H1 (cell line): ENCODE results near the gene LAD1. TPM values are rescaled to one million over a fixed set of nuclear protein-coding genes. Genes with fewer than 3 reads are reported as not detected.

Experiments used
- CTCF ChIA-PET: fragments of 300-600 bp; sonication (Branson Sonifier 250); formaldehyde crosslinking; loops from one replicate; lab custom pipeline; 2021; ENCODE audit not compliant: partially characterized antibody; lab: Charles Lee
- POLR2A ChIA-PET: fragments of 300-600 bp; sonication (Branson Sonifier 250); formaldehyde crosslinking; loops from one replicate; lab custom pipeline; 2021; ENCODE audit warnings: inconsistent platforms; ENCODE audit not compliant: partially characterized antibody; lab: Charles Lee
- DNase-seq, 2 experiments: peaks; one replicate each; pipeline versions ENCODE4 v3.0.0 to v3.0.0-alpha.2; 2010 to 2022; ENCODE audit warnings: low spot score in 2 of 2, low read depth in 1 of 2, mixed read lengths in 1 of 2
- FAIRE-seq: peaks from 2 replicates; lab custom pipeline; 2011; peaks lifted over from hg19 to GRCh38; lab: Jason Lieb, UNC
- H2AFZ ChIP-seq: 2 replicates; pipeline ENCODE4 v1.8.1; 2012; ENCODE audit warnings: low read length, inconsistent platforms
- H2AK5ac ChIP-seq: 2 replicates; pipeline ENCODE4 v1.6.1; 2013; ENCODE audit warnings: low read depth, low read length
- H2BK120ac ChIP-seq: replicated peaks from 2 replicates; pipeline ENCODE3; 2013; ENCODE audit warnings: low read depth, low read length, inconsistent platforms
- H2BK12ac ChIP-seq: 2 replicates; pipeline ENCODE4 v1.6.1; 2013; ENCODE audit warnings: low read depth, low read length
- H2BK15ac ChIP-seq: 2 replicates; pipeline ENCODE4 v1.6.1; 2013; ENCODE audit warnings: low read length
- H2BK20ac ChIP-seq: 2 replicates; pipeline ENCODE4 v1.6.1; 2013; ENCODE audit warnings: low read length
- H2BK5ac ChIP-seq: 2 replicates; pipeline ENCODE4 v1.6.1; 2013; ENCODE audit warnings: low read depth, low read length
- H3K14ac ChIP-seq: 2 replicates; pipeline ENCODE4 v1.6.1; 2013; ENCODE audit warnings: inconsistent platforms; ENCODE audit not compliant: insufficient read length
- H3K18ac ChIP-seq: 2 replicates; pipeline ENCODE4 v1.6.1; 2013; ENCODE audit warnings: low read length; ENCODE audit errors: extremely low read depth
- H3K23ac ChIP-seq: 2 replicates; pipeline ENCODE4 v1.6.1; 2013; ENCODE audit warnings: inconsistent platforms; ENCODE audit not compliant: insufficient read length
- H3K23me2 ChIP-seq: 2 replicates; pipeline ENCODE4 v1.6.1; 2013; ENCODE audit warnings: low read depth, low read length
- H3K27ac ChIP-seq: 2 replicates; pipeline ENCODE4 v1.6.1; 2011; ENCODE audit warnings: low read depth, low read length, inconsistent platforms
- H3K27me3 ChIP-seq, 4 experiments: replicated peaks in 1 of 4; 1 replicate in 1 of 4; 2 replicates in 3 of 4; pipeline versions ENCODE4 v1.6.1 to v1.8.1; 2011 to 2013; ENCODE audit warnings: low read length in 3 of 4, mild to moderate bottlenecking in 3 of 4, inconsistent platforms in 2 of 4, mixed read lengths in 2 of 4, moderate library complexity in 1 of 4; ENCODE audit not compliant: control insufficient read depth in 3 of 4, insufficient read depth in 3 of 4; ENCODE audit errors: extremely low read depth in 1 of 4
- H3K36me3 ChIP-seq, 4 experiments: 2 replicates each; pipeline versions ENCODE4 v1.6.1 to v1.8.1; 2011 to 2013; ENCODE audit warnings: mild to moderate bottlenecking in 4 of 4, low read length in 3 of 4, moderate library complexity in 2 of 4, control low read depth in 1 of 4, inconsistent platforms in 1 of 4; ENCODE audit not compliant: insufficient read depth in 4 of 4, control insufficient read depth in 2 of 4
- H3K4ac ChIP-seq: replicated peaks from 2 replicates; pipeline ENCODE3; 2013; ENCODE audit warnings: low read length, low read depth, mixed read lengths, inconsistent platforms; ENCODE audit not compliant: insufficient read length
- H3K4me1 ChIP-seq, 4 experiments: replicated peaks in 1 of 4; 1 replicate in 1 of 4; 2 replicates in 3 of 4; pipeline versions ENCODE4 v1.6.1 to v1.8.1; 2011 to 2013; ENCODE audit warnings: low read length in 3 of 4, inconsistent platforms in 2 of 4, mixed read lengths in 1 of 4; ENCODE audit not compliant: insufficient read depth in 4 of 4, control insufficient read depth in 3 of 4
- H3K4me2 ChIP-seq, 2 experiments: 2 replicates each; pipeline versions ENCODE4 v1.6.1 to v1.8.1; 2011 to 2013; ENCODE audit warnings: low read depth in 2 of 2, low read length in 2 of 2, control low read depth in 1 of 2, inconsistent platforms in 1 of 2, mild to moderate bottlenecking in 1 of 2; ENCODE audit not compliant: insufficient read depth in 1 of 2
- H3K4me3 ChIP-seq, 4 experiments: fragments of 200-600, 300-600 bp in 1 of 4; sonication (generic), shearing (Covaris generic), sonication (Bioruptor Twin) in 1 of 4; 2 replicates each; pipeline versions ENCODE4 v1.5.1 to v1.8.1; 2011 to 2016; ENCODE audit warnings: low read length in 4 of 4, low read depth in 3 of 4, control low read depth in 2 of 4, inconsistent platforms in 2 of 4, mild to moderate bottlenecking in 2 of 4, mixed read lengths in 1 of 4, moderate library complexity in 1 of 4; ENCODE audit not compliant: insufficient read depth in 2 of 4; ENCODE audit errors: extremely low read depth in 1 of 4
- H3K56ac ChIP-seq: replicated peaks from 2 replicates; pipeline ENCODE3; 2013; ENCODE audit warnings: low read depth, mild to moderate bottlenecking, mixed read lengths, low read length, inconsistent platforms; ENCODE audit not compliant: insufficient read length
- H3K79me1 ChIP-seq: 2 replicates; pipeline ENCODE4 v1.6.1; 2013; ENCODE audit warnings: low read depth, low read length, control low read depth
- H3K79me2 ChIP-seq, 2 experiments: 2 replicates each; pipeline versions ENCODE4 v1.6.1 to v1.8.1; 2012 to 2013; ENCODE audit warnings: low read length in 2 of 2, mild to moderate bottlenecking in 2 of 2, inconsistent platforms in 1 of 2; ENCODE audit not compliant: insufficient read depth in 2 of 2, control insufficient read depth in 1 of 2
- H3K9ac ChIP-seq, 4 experiments: replicated peaks in 1 of 4; 1 replicate in 1 of 4; 2 replicates in 3 of 4; pipeline versions ENCODE4 v1.6.1 to v1.8.1; 2011 to 2013; ENCODE audit warnings: low read depth in 3 of 4, low read length in 3 of 4, control low read depth in 2 of 4, mild to moderate bottlenecking in 2 of 4, moderate library complexity in 2 of 4, inconsistent platforms in 1 of 4; ENCODE audit errors: extremely low read depth in 1 of 4
- H3K9me3 ChIP-seq, 2 experiments: 2 replicates each; pipeline versions ENCODE4 v1.6.1 to v1.8.1; 2012 to 2013; ENCODE audit warnings: mild to moderate bottlenecking in 2 of 2, moderate library complexity in 2 of 2, control low read depth in 1 of 2, inconsistent platforms in 1 of 2, low read depth in 1 of 2, low read length in 1 of 2, mixed read lengths in 1 of 2; ENCODE audit not compliant: insufficient read depth in 2 of 2
- H4K20me1 ChIP-seq, 2 experiments: replicated peaks in 1 of 2; 2 replicates each; pipeline versions ENCODE3 to v1.8.1; 2011 to 2013; ENCODE audit warnings: inconsistent platforms in 2 of 2, low read length in 2 of 2, mild to moderate bottlenecking in 1 of 2; ENCODE audit not compliant: insufficient read depth in 2 of 2, control insufficient read depth in 1 of 2
- H4K5ac ChIP-seq: 2 replicates; pipeline ENCODE4 v1.6.1; 2013; ENCODE audit warnings: low read length, low read depth, mixed read lengths, inconsistent platforms; ENCODE audit not compliant: insufficient read length
- H4K8ac ChIP-seq: 2 replicates; pipeline ENCODE4 v1.8.0; 2013; ENCODE audit warnings: mild to moderate bottlenecking, moderate library complexity, low read length, inconsistent platforms; ENCODE audit not compliant: insufficient read depth; ENCODE audit errors: extremely low read depth
- H4K91ac ChIP-seq: replicated peaks from 2 replicates; pipeline ENCODE3; 2013; ENCODE audit warnings: low read length, mixed read lengths, inconsistent platforms; ENCODE audit not compliant: insufficient read length
- CTBP2 ChIP-seq: IDR thresholded peaks from 2 replicates; pipeline ENCODE4 v1.7.0; 2011; ENCODE audit warnings: borderline replicate concordance, mild to moderate bottlenecking, moderate library complexity, mixed read lengths, low read length; ENCODE audit not compliant: insufficient read depth, insufficient read length
- GABPA ChIP-seq: IDR thresholded peaks from 2 replicates; pipeline ENCODE4 v1.6.1; 2011; ENCODE audit warnings: mild to moderate bottlenecking, low read length, moderate library complexity, borderline replicate concordance; ENCODE audit not compliant: insufficient read depth
- MAFK ChIP-seq: IDR thresholded peaks from 2 replicates; pipeline ENCODE4 v1.6.1; 2012; ENCODE audit warnings: low read depth, mild to moderate bottlenecking, improper control_type of control experiment, low read length
- PHF8 ChIP-seq: fragments of 200-600 bp; sonication (generic); conservative IDR thresholded peaks from 2 replicates; pipeline ENCODE4 v1.7.1; 2012; ENCODE audit warnings: low read depth, mild to moderate bottlenecking, inconsistent platforms, low read length, moderate library complexity
- RFX5 ChIP-seq: IDR thresholded peaks from 2 replicates; pipeline ENCODE4 v1.6.1; 2011; ENCODE audit warnings: low read depth, low read length, improper control_type of control experiment, borderline replicate concordance
- RXRA ChIP-seq: IDR thresholded peaks from 2 replicates; pipeline ENCODE4 v1.6.1; 2011; ENCODE audit warnings: low read depth, mild to moderate bottlenecking, low read length, moderate library complexity; ENCODE audit not compliant: insufficient read depth
- SAP30 ChIP-seq: fragments of 300-600 bp; sonication (generic); IDR thresholded peaks from 2 replicates; pipeline ENCODE4 v1.7.1; 2012; ENCODE audit warnings: low read length, moderate library complexity, mild to moderate bottlenecking, inconsistent platforms; ENCODE audit not compliant: insufficient read depth, insufficient replicate concordance
- TAF7 ChIP-seq: optimal IDR thresholded peaks from 2 replicates; pipeline ENCODE3; 2011; ENCODE audit warnings: low read depth, mild to moderate bottlenecking, inconsistent platforms, low read length, moderate library complexity, borderline replicate concordance
- WGBS, 2 experiments: shearing (Covaris generic) in 1 of 2; methylation state at CpG; one replicate each; pipeline versions ENCODE4 v1.1.6 to v1.1.7; 2013 to 2015; ENCODE audit warnings: low lambda C conversion rate in 2 of 2, mixed read lengths in 2 of 2, inconsistent platforms in 1 of 2, low coverage in 1 of 2, missing lambda C conversion rate in 1 of 2; ENCODE audit not compliant: insufficient replicate concordance in 2 of 2, insufficient coverage in 1 of 2, insufficient read length in 1 of 2; ENCODE audit errors: extremely low coverage in 1 of 2, missing lambda C conversion rate in 1 of 2; 5-methylcytosine and 5-hydroxymethylcytosine counted together
- polyA plus RNA-seq, 7 experiments: library from polyadenylated mRNA; depleted of rRNA in 3 of 7; stranded (reverse) in 5 of 7; unstranded in 2 of 7; fragments of >200 nt in 5 of 7; fragments of 200-250 nt in 2 of 7; gene quantifications; 1 replicate in 5 of 7; 2 replicates in 1 of 7; 4 replicates in 1 of 7; pipeline versions ENCODE4 v1.2.1 to v1.2.3, GENCODE V29; 2011 to 2013; ENCODE audit warnings: missing spikeins in 2 of 7, mixed read lengths in 2 of 7
- total RNA-seq: library from RNA; stranded (reverse); fragmentation: NEBNext Ultra II Directional; extraction: Animal tissue kit (Norgen Biotek cat#: 25700); gene quantifications from 2 replicates; pipeline ENCODE4 v1.2.1, GENCODE V29; 2021
- TF ChIP-seq, protein P1 (sequence below): IDR thresholded peaks from 2 replicates; pipeline ENCODE4 v1.6.1; 2012; ENCODE audit warnings: inconsistent platforms
- TF ChIP-seq, protein P2 (sequence below): IDR thresholded peaks from 2 replicates; pipeline ENCODE4 v1.6.1; 2011; ENCODE audit warnings: low read depth, mild to moderate bottlenecking, low read length; ENCODE audit not compliant: insufficient read depth

LAD1 gene
- total and polyA plus RNA-seq, 2 of the 8 experiments (the other 6 are each of a cell fraction or from before 2014, with no cell fraction given), result 9.3 to 32.8 TPM

DNA sequence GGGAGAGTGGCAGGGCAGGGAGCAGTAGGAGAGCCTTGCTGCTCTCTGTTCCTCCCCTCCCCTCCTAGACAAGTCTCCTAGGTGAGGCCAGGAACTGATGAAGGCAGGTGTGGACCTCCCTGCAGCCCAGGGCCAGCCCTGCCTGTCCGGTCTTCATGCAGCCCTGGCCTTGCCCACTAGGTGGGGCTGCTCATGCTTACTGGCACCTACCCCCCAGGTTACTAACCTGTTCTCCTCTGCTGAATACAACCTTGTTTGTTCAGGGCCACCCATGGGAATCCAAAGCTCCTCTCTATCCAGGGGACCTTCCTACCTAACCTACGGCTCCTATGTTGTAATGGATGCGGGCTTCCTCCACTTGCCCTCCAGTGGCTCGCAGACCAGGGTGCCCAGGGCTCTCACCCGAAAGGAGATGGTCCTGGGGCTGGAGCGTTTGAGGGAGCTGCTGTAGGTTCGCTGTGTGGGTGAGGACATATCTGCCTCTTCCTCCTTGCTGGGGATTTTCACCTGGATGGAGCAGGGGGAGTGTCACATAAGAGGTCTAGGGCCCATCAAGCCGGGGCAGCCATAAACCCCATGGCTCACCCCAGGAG lies 13.7 kb downstream of the LAD1 start:
- no peak overlapping the region for H3K27ac ChIP-seq
- H3K79me2 ChIP-seq, result no peaks in the 10 kb centered on the region
- POLR2A ChIA-PET, result interaction anchor here (0.9 to 2.1 kb wide), 9 partner anchors 8 to 131 kb away, joined by 3 to 8 read pairs (median 3); partner anchors contain the start of genes LAD1 and TNNT2
- TF ChIP-seq CTBP2, result no peak
- TF ChIP-seq SAP30, result no peak
- TF ChIP-seq TAF7, result no peak
- no peak for TF ChIP-seq MAFK
- TF ChIP-seq GABPA, result no peak; the same call in 1 of the 2 replicates
- no peak for TF ChIP-seq RXRA
- no peak for TF ChIP-seq RFX5
- TF ChIP-seq, protein P1, sequence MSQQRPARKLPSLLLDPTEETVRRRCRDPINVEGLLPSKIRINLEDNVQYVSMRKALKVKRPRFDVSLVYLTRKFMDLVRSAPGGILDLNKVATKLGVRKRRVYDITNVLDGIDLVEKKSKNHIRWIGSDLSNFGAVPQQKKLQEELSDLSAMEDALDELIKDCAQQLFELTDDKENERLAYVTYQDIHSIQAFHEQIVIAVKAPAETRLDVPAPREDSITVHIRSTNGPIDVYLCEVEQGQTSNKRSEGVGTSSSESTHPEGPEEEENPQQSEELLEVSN, result no peak
- TF ChIP-seq, protein P2, sequence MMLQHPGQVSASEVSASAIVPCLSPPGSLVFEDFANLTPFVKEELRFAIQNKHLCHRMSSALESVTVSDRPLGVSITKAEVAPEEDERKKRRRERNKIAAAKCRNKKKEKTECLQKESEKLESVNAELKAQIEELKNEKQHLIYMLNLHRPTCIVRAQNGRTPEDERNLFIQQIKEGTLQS, result no peak
- no peak for TF ChIP-seq PHF8

More for the DNA sequence above, 13.7 kb downstream of the LAD1 start:
- H4K8ac ChIP-seq, result no peak overlapping the region
- H3K4ac ChIP-seq, result no peak overlapping the region
- peak; percentile 57 for FAIRE-seq
- H3K18ac ChIP-seq, result no peak overlapping the region
- H4K91ac ChIP-seq, result no peak overlapping the region
- WGBS, 2 experiments, result 72% methylated on average over 7 of the region's 8 CpGs; no CpG with 5 or more reads in 1 of the 2 experiments
- H2BK15ac ChIP-seq, result peak overlapping the region; percentile 46; the same call in 1 of the 2 replicates
- peaks cover 0 to 4% (median 2%) of the 10 kb centered on the region in 4 experiments; a peak in 4 of 8 replicates for H3K36me3 ChIP-seq
- no peak overlapping the region for H3K56ac ChIP-seq
- peak; percentile 38 to 95 for DNase-seq
- no peaks in the 10 kb centered on the region for H3K79me1 ChIP-seq
- H3K9me3 ChIP-seq, result no peaks in the 10 kb centered on the region
- H2BK120ac ChIP-seq, result no peak overlapping the region
- H3K4me3 ChIP-seq, result no peak overlapping the region
- H3K4me2 ChIP-seq, result no peak overlapping the region
- no peak overlapping the region for H2BK5ac ChIP-seq
- no peaks in the 10 kb centered on the region for H3K23me2 ChIP-seq
- no peak overlapping the region for H2BK12ac ChIP-seq
- H2BK20ac ChIP-seq, result no peak overlapping the region
- peaks cover 0 to 2% (median 0%) of the 10 kb centered on the region in 4 experiments; a peak in 1 of 7 replicates for H3K4me1 ChIP-seq
- H3K27me3 ChIP-seq, result no peaks in the 10 kb centered on the region
- CTCF ChIA-PET, result interaction anchor here (0.6 to 17.6 kb wide), 35 partner anchors 6 to 204 kb away, joined by 3 to 371 read pairs (median 5); partner anchors contain the start of genes LAD1 and TNNT2
- no peak overlapping the region for H3K9ac ChIP-seq
- no peak overlapping the region for H2AK5ac ChIP-seq
- H3K23ac ChIP-seq, result no peak overlapping the region
- no peak overlapping the region for H3K14ac ChIP-seq
- H4K20me1 ChIP-seq, result no peaks in the 10 kb centered on the region
- H4K5ac ChIP-seq, result no peak overlapping the region
- no peak overlapping the region for H2AFZ ChIP-seq
